B cell (primary cell): Measurements from ENCODE around the gene STAT4. TPM values are rescaled to one million over a fixed set of nuclear protein-coding genes. Genes with fewer than 3 reads are reported as not detected.

ENCODE experiments used
- ATAC-seq: fragments of 200-7000 bp; cut with Tn5 transposase; one replicate; pipeline ENCODE4 v1.10.0; 2021; ENCODE audit warnings: low read depth, mild to moderate bottlenecking, moderate number of reproducible peaks, moderate library complexity
- CTCF ChIA-PET: fragments of 350-600 bp; sonication (Branson Sonifier 250); formaldehyde crosslinking; loops from one replicate; lab custom pipeline; 2021; ENCODE audit warnings: antibody characterized with exemption, inconsistent platforms; lab: Charles Lee
- POLR2A ChIA-PET: fragments of 350-600 bp; sonication (Branson Sonifier 250); formaldehyde crosslinking; loops from one replicate; lab custom pipeline; 2021; ENCODE audit warnings: antibody characterized with exemption; lab: Charles Lee
- DNase-seq: peaks from one replicate; pipeline ENCODE4 v3.0.0; 2013
- H2AFZ ChIP-seq: 2 replicates; pipeline ENCODE4 v1.6.1; 2012; ENCODE audit warnings: mild to moderate bottlenecking, low read depth, low read length; ENCODE audit not compliant: insufficient read depth, poor library complexity, severe bottlenecking
- H3K27ac ChIP-seq, 2 donors: 1 replicate in 1 of 2; 2 replicates in 1 of 2; pipeline ENCODE4 v1.5.1; 2012 to 2013; ENCODE audit warnings: low read length in 2 of 2, mild to moderate bottlenecking in 2 of 2, moderate library complexity in 1 of 2
- H3K27me3 ChIP-seq, 4 experiments: fragments of 200-600 bp in 1 of 4; sonication (generic) in 1 of 4; replicated peaks in 1 of 4; 1 replicate in 2 of 4; 2 replicates in 2 of 4; pipeline versions ENCODE4 v1.6.1 to v1.7.0; 2013 to 2016; ENCODE audit warnings: low read length in 3 of 4, mild to moderate bottlenecking in 2 of 4, mixed read lengths in 1 of 4, moderate library complexity in 1 of 4; ENCODE audit not compliant: insufficient read depth in 4 of 4, control insufficient read depth in 3 of 4; ENCODE audit errors: control extremely low read depth in 1 of 4
- H3K36me3 ChIP-seq, 2 experiments: replicated peaks in 1 of 2; 1 replicate in 1 of 2; 2 replicates in 1 of 2; pipeline versions ENCODE4 v1.6.1 to v1.7.1; 2013; ENCODE audit warnings: low read length in 1 of 2; ENCODE audit not compliant: insufficient read depth in 2 of 2, control insufficient read depth in 1 of 2; ENCODE audit errors: control extremely low read depth in 1 of 2, extremely low read depth in 1 of 2
- H3K4me1 ChIP-seq, 2 donors: fragments of 200-600 bp in 1 of 2; sonication (generic) in 1 of 2; 1 replicate in 1 of 2; 2 replicates in 1 of 2; pipeline versions ENCODE4 v1.5.1 to v1.6.1; 2013 to 2017; ENCODE audit warnings: low read length in 2 of 2; ENCODE audit not compliant: control insufficient read depth in 2 of 2, insufficient read depth in 2 of 2
- H3K4me2 ChIP-seq: replicated peaks from 2 replicates; pipeline ENCODE3; 2012; ENCODE audit warnings: mild to moderate bottlenecking, low read depth, low read length; ENCODE audit not compliant: poor library complexity, severe bottlenecking
- H3K4me3 ChIP-seq, 5 experiments: fragments of 200-600 bp in 1 of 5; sonication (generic) in 1 of 5; 1 replicate in 3 of 5; 2 replicates in 2 of 5; pipeline versions ENCODE4 v1.5.1 to v1.7.0; 2011 to 2016; ENCODE audit warnings: low read length in 4 of 5, mild to moderate bottlenecking in 4 of 5, low read depth in 2 of 5, control low read depth in 1 of 5, moderate library complexity in 1 of 5; ENCODE audit not compliant: insufficient read depth in 1 of 5; ENCODE audit errors: control extremely low read depth in 1 of 5, extremely low read depth in 1 of 5
- H3K79me2 ChIP-seq: fragments of 200-600 bp; sonication (generic); one replicate; pipeline ENCODE4 v1.6.0; 2016; ENCODE audit warnings: low read length; ENCODE audit not compliant: control insufficient read depth, insufficient read depth
- H3K9ac ChIP-seq: fragments of 200-600 bp; sonication (generic); 2 replicates; pipeline ENCODE4 v1.6.1; 2017; ENCODE audit warnings: mild to moderate bottlenecking, low read length, moderate library complexity
- H3K9me3 ChIP-seq, 3 donors: one replicate each; pipeline versions ENCODE4 v1.6.1 to v1.7.1; 2013; ENCODE audit warnings: low read length in 2 of 3; ENCODE audit not compliant: control insufficient read depth in 2 of 3, insufficient read depth in 1 of 3; ENCODE audit errors: control extremely low read depth in 1 of 3
- H4K20me1 ChIP-seq: 2 replicates; pipeline ENCODE4 v1.6.0; 2012; ENCODE audit warnings: mild to moderate bottlenecking, low read length; ENCODE audit not compliant: insufficient read depth, control insufficient read depth, poor library complexity, severe bottlenecking
- H3K27ac Mint-ChIP-seq: one replicate; pipeline ENCODE4 v1.8.0; 2021; ENCODE audit warnings: mixed read lengths
- H3K27me3 Mint-ChIP-seq: one replicate; pipeline ENCODE4 v1.8.0; 2021; ENCODE audit warnings: mixed read lengths
- H3K4me1 Mint-ChIP-seq: one replicate; pipeline ENCODE4 v1.8.0; 2021; ENCODE audit warnings: mixed read lengths
- H3K4me3 Mint-ChIP-seq: one replicate; pipeline ENCODE4 v1.8.0; 2021; ENCODE audit warnings: mixed read lengths
- H3K9me3 Mint-ChIP-seq: one replicate; pipeline ENCODE4 v1.8.0; 2022; ENCODE audit warnings: mixed read lengths; ENCODE audit not compliant: insufficient read depth
- CTCF ChIP-seq: fragments of 200-600 bp; IDR thresholded peaks from one replicate; pipeline ENCODE4 v1.8.0; 2022; ENCODE audit warnings: antibody characterized with exemption, mild to moderate bottlenecking
- EZH2 ChIP-seq: IDR thresholded peaks from 2 replicates; pipeline ENCODE4 v1.6.1; 2012; ENCODE audit warnings: borderline replicate concordance, low read depth, mild to moderate bottlenecking, moderate library complexity, low read length; ENCODE audit not compliant: insufficient read depth, poor library complexity, severe bottlenecking
- WGBS: methylation state at CpG from one replicate; pipeline ENCODE4 v1.1.5; 2013; ENCODE audit warnings: missing lambda C conversion rate; ENCODE audit not compliant: insufficient coverage; 5-methylcytosine and 5-hydroxymethylcytosine counted together
- intact Hi-C: fragments of 100-400 bp; cut with micrococcal nuclease; formaldehyde crosslinking; loops from one replicate; pipeline ENCODE4 v1.10.0; 2022
- polyA plus RNA-seq: library from polyadenylated mRNA; depleted of rRNA; stranded (reverse); fragments of >200 nt; gene quantifications from 2 replicates; pipeline ENCODE4 v1.2.3, GENCODE V29; 2012
- total RNA-seq, 2 donors: library from RNA; stranded (reverse); fragments of 120-200 nt in 1 of 2; gene quantifications; 1 replicate in 1 of 2; 2 replicates in 1 of 2; pipeline versions ENCODE4 v1.2.3 to v1.2.4, GENCODE V29; 2013 to 2022

Gene STAT4
- total and polyA plus RNA-seq, 2 donors (not counting 1 experiment from before 2014, with no cell fraction given): 2.0 to 62.1 TPM

GRCh38 chr2:191013932-191014652 is 136.7 kb downstream of the STAT4 start, which contains the start of gene STAT1:
Gene STAT1, minus strand, starts transcription at chr2:191014171. Its CDS starts 4,168 bp downstream, at chr2:191010003.
- Mint-ChIP-seq H3K27me3 (no peaks in the 10 kb centered on the region), H3K4me1 (peaks cover 23% of the 10 kb centered on the region), H3K27ac (no peak within 1 kb of the TSS), H3K9me3 (no peaks in the 10 kb centered on the region), H3K4me3 (no peak within 1 kb of the TSS)
- Histone ChIP-seq H3K9me3 (no peaks in the 10 kb centered on the region), H3K9ac (peak within 1 kb of the TSS; percentile 84), H3K4me2 (peak within 1 kb of the TSS; percentile 74), H4K20me1 (peaks cover 16% of the 10 kb centered on the region), H3K27ac (peak within 1 kb of the TSS; percentile 84 to 93), H2AFZ (peak within 1 kb of the TSS; percentile 91), H3K4me1 (peaks cover 35 to 42% of the 10 kb centered on the region in 2 donors), H3K4me3 (peak within 1 kb of the TSS; percentile 81 to 96 (median 92)), H3K27me3 (no peaks in the 10 kb centered on the region), H3K36me3 (peaks cover 1 to 7% of the 10 kb centered on the region in 2 experiments), H3K79me2 (peaks cover 42% of the 10 kb centered on the region)
- peak; percentile 93 for ATAC-seq
- intact Hi-C loops: loop anchor here (1.0 to 5.0 kb wide), 4 partner anchors 134 to 1232 kb away; partner anchors contain the start of genes GLS, NAB1, NEMP2 and ORMDL1
- DNase-seq: peak; percentile 96
- WGBS: under 1% methylated on average over 68 of the region's 68 CpGs
- TF ChIP-seq EZH2 (no peak), CTCF (no peak)
- CTCF ChIA-PET: interaction anchor here (1.1 to 1.2 kb wide), 2 partner anchors 141 to 163 kb away, joined by 4 to 7 read pairs; no protein-coding TSS in a partner anchor
- POLR2A ChIA-PET: interaction anchor here (0.5 to 1.2 kb wide), 2 partner anchors 9 to 35 kb away, joined by 4 to 8 read pairs; no protein-coding TSS in a partner anchor

GRCh38 chr2:191013682-191013931 is 137.2 kb downstream of the STAT4 start:
- 0% methylated on average over 14 of the region's 14 CpGs for WGBS
- Histone ChIP-seq H3K27ac (peak overlapping the region; percentile 59 to 93), H2AFZ (peak overlapping the region; percentile 91), H3K4me2 (peak overlapping the region; percentile 74), H3K27me3 (no peaks in the 10 kb centered on the region), H3K36me3 (peaks cover 3 to 12% of the 10 kb centered on the region in 2 experiments), H4K20me1 (peaks cover 16% of the 10 kb centered on the region), H3K4me1 (peaks cover 39 to 45% of the 10 kb centered on the region in 2 donors), H3K4me3 (peak overlapping the region; percentile 81 to 96 (median 92)), H3K9me3 (no peaks in the 10 kb centered on the region), H3K9ac (peak overlapping the region; percentile 84), H3K79me2 (peaks cover 46% of the 10 kb centered on the region)
- ChIA-PET CTCF (interaction anchor here (1.8 to 2.3 kb wide), 2 partner anchors 16 to 163 kb away, joined by 7 to 8 read pairs; no protein-coding TSS in a partner anchor), POLR2A (interaction anchor here (1.2 kb wide), 1 partner anchor 9 kb away, joined by 4 read pairs; no protein-coding TSS in a partner anchor)
- ATAC-seq (no peak), DNase-seq (no peak)
- intact Hi-C loops: loop anchor here (5.0 kb wide), 1 partner anchor 1231 kb away; the partner anchor contains the start of genes ORMDL1 and PMS1
- H3K27ac Mint-ChIP-seq: no peak overlapping the region
- TF ChIP-seq EZH2 (no peak), CTCF (no peak)
- H3K27me3 Mint-ChIP-seq: no peaks in the 10 kb centered on the region
- H3K4me1 Mint-ChIP-seq: peaks cover 24% of the 10 kb centered on the region
- no peak overlapping the region for H3K4me3 Mint-ChIP-seq
- no peaks in the 10 kb centered on the region for H3K9me3 Mint-ChIP-seq
